DND-41 (cell line): ENCODE data around the gene DCDC1.

Experiments
- CTCF ChIP-seq: IDR thresholded peaks from 2 replicates; pipeline ENCODE4 v1.5.1; 2012; ENCODE audit warnings: borderline replicate concordance, low read length, moderate library complexity, mild to moderate bottlenecking; ENCODE audit not compliant: poor library complexity, severe bottlenecking; ENCODE audit errors: extremely low read depth
- EZH2 ChIP-seq: IDR thresholded peaks from 3 replicates; pipeline ENCODE4 v1.6.1; 2012; ENCODE audit warnings: borderline replicate concordance, low read depth, mild to moderate bottlenecking, moderate library complexity, low read length, inconsistent platforms; ENCODE audit not compliant: severe bottlenecking

- TF ChIP-seq CTCF (no peak), EZH2 (no peak)
Measured at GRCh38 chr11:30983143-30983542, 386.4 kb downstream of the DCDC1 start.
